Ovary (tissue), 9 donors: Measurements from ENCODE around the gene BSCL2. TPM values are rescaled to one million over a fixed set of nuclear protein-coding genes. Genes with fewer than 3 reads are reported as not detected.

Experiments
- DNase-seq, 5 donors: peaks; one replicate each; pipeline ENCODE4 v3.0.0-alpha.2; 2019 to 2020
- H3K27ac ChIP-seq, 2 donors: fragments of 200-600 bp; one replicate each; pipeline versions ENCODE4 v1.5.1 to v1.8.0; 2019 to 2022
- H3K27me3 ChIP-seq: fragments of 200-600 bp; one replicate; pipeline ENCODE4 v1.8.0; 2022
- H3K36me3 ChIP-seq: fragments of 200-600 bp; sonication (generic); one replicate; pipeline ENCODE4 v1.5.1; 2019
- H3K4me1 ChIP-seq: one replicate; pipeline ENCODE4 v1.8.1; 2013; ENCODE audit warnings: mild to moderate bottlenecking, moderate library complexity; ENCODE audit not compliant: insufficient read depth
- H3K4me3 ChIP-seq: fragments of 200-600 bp; sonication (generic); one replicate; pipeline ENCODE4 v1.5.1; 2017
- H3K9me3 ChIP-seq, 2 donors: fragments of 200-600 bp in 1 of 2; sonication (generic) in 1 of 2; one replicate each; pipeline versions ENCODE4 v1.5.1 to v1.8.1; 2013 to 2019; ENCODE audit warnings: mild to moderate bottlenecking in 1 of 2, moderate library complexity in 1 of 2
- CTCF ChIP-seq, 3 donors: fragments of 450-650 bp in 2 of 3; fragments of 200-600 bp in 1 of 3; IDR thresholded peaks; one replicate each; pipeline versions ENCODE4 v1.5.1 to v1.8.0; 2016 to 2022; ENCODE audit warnings: antibody characterized with exemption in 3 of 3, mild to moderate bottlenecking in 1 of 3
- EP300 ChIP-seq: sonication (generic); formaldehyde crosslinking; IDR thresholded peaks from one replicate; pipeline ENCODE4 v1.6.1; 2017; ENCODE audit warnings: antibody characterized with exemption
- POLR2A ChIP-seq: fragments of 450-650 bp; IDR thresholded peaks from one replicate; pipeline ENCODE4 v1.6.1; 2017; ENCODE audit warnings: antibody characterized with exemption, mild to moderate bottlenecking, moderate library complexity
- WGBS, 3 donors: extraction: QIAGEN DNeasy Blood & Tissue Kit in 1 of 3; methylation state at CpG; one replicate each; pipeline versions ENCODE4 v1.1.5 to v1.1.7; 2013 to 2017; 5-methylcytosine and 5-hydroxymethylcytosine counted together
- intact Hi-C, 4 donors: fragments of 100-400 bp; cut with DNase I; formaldehyde crosslinking; loops; one replicate each; pipeline versions ENCODE4 v1.11.0 to v1.15.1; 2022 to 2023
- polyA plus RNA-seq, 2 donors: library from polyadenylated mRNA; stranded (reverse); fragments of 200-250 nt in 1 of 2; fragments of 350-450 nt in 1 of 2; fragmentation: Illumina TruSeq in 1 of 2; extraction: RNeasy Lipid Tissue Mini Kit (QIAGEN cat#74804) in 1 of 2; gene quantifications; one replicate each; pipeline ENCODE4 v1.2.3, GENCODE V29; 2013 to 2014
- total RNA-seq, 7 donors: library from RNA; depleted of rRNA in 2 of 7; stranded (reverse); fragments of >200 nt in 2 of 7; fragmentation: NEBNext Ultra II Directional in 3 of 7; extraction: Animal tissue kit (Norgen Biotek cat#: 25700) in 3 of 7; gene quantifications; one replicate each; pipeline versions ENCODE4 v1.1.0 to v1.2.4, GENCODE V29; 2016 to 2023
- donor health status: DM: no; HTN: no; CAD: no; lungs with moderate emphysema.
- donor health status: DM: no; HTN: no; CAD: no.
- donor health status: Bipolar disorder and iron deficiency.
- donor health status: DM: yes; HTN: yes; CAD: no.
- donor health status: DM: no; HTN: no; CAD: no.
- donor health status: DM: yes; HTN: yes; CAD: no.

BSCL2 gene
- total and polyA plus RNA-seq, 9 donors: 31.4 to 122 (median 57.2) TPM

- Histone ChIP-seq H3K4me1 (peaks cover 6% of the 10 kb centered on the region), H3K4me3 (no peak overlapping the region), H3K27ac (no peak overlapping the region), H3K9me3 (no peaks in the 10 kb centered on the region), H3K27me3 (no peaks in the 10 kb centered on the region), H3K36me3 (peaks cover 2% of the 10 kb centered on the region)
- no peak for DNase-seq
- intact Hi-C loops: no loop called here
- TF ChIP-seq POLR2A (no peak), EP300 (no peak), CTCF (IDR thresholded peaks at IDR 0.05) (no peak)
- 83 to 89% (median 88%) methylated on average over 22 to 24 of the region's 24 CpGs for WGBS, 3 donors
These were observed 58.8 kb downstream of the BSCL2 start for GRCh38 chr11:62648185-62648966.

- H3K27ac ChIP-seq: no peak overlapping the region
- H3K36me3 ChIP-seq: peaks cover 2% of the 10 kb centered on the region
- TF ChIP-seq EP300 (no peak), CTCF (IDR thresholded peaks at IDR 0.05) (no peak), POLR2A (no peak)
- WGBS, 3 donors: 58 to 77% (median 66%) methylated on average over 6 of the region's 6 CpGs
- intact Hi-C loops: loop anchor here in 1 of 4 donors (2.0 kb wide), 1 partner anchor 25 kb away; no protein-coding TSS in a partner anchor
- no peaks in the 10 kb centered on the region for H3K9me3 ChIP-seq
- no peak for DNase-seq
- no peaks in the 10 kb centered on the region for H3K27me3 ChIP-seq
- peaks cover 6% of the 10 kb centered on the region for H3K4me1 ChIP-seq
- H3K4me3 ChIP-seq: no peak overlapping the region
These were observed 59.6 kb downstream of the BSCL2 start for GRCh38 chr11:62647609-62648005.

- H3K9me3 ChIP-seq: no peaks in the 10 kb centered on the region
- no peaks in the 10 kb centered on the region for H3K27me3 ChIP-seq
- peak in 1 of 5 donors; percentile 54 for DNase-seq
- peaks cover 4% of the 10 kb centered on the region for H3K4me1 ChIP-seq
- H3K36me3 ChIP-seq: peaks cover 2% of the 10 kb centered on the region
- no peak overlapping the region for H3K27ac ChIP-seq
- WGBS, 3 donors: 50 to 56% (median 53%) methylated on average over 32 of the region's 32 CpGs
- intact Hi-C loops: loop anchor here in 1 of 4 donors (2.0 kb wide), 1 partner anchor 24 kb away; no protein-coding TSS in a partner anchor
- TF ChIP-seq CTCF (IDR thresholded peaks at IDR 0.05) (no peak), POLR2A (no peak), EP300 (no peak)
- no peak overlapping the region for H3K4me3 ChIP-seq
These were observed 60.2 kb downstream of the BSCL2 start for GRCh38 chr11:62646825-62647608.

- Histone ChIP-seq H3K9me3 (no peaks in the 10 kb centered on the region), H3K27ac (peak within 1 kb of the TSS; percentile 69 to 87), H3K36me3 (peaks cover 2% of the 10 kb centered on the region), H3K27me3 (no peaks in the 10 kb centered on the region), H3K4me3 (peak within 1 kb of the TSS; percentile 85), H3K4me1 (peaks cover 4% of the 10 kb centered on the region)
- TF ChIP-seq EP300 (no peak), POLR2A (peak; percentile 81)
- DNase-seq: peak; percentile 98 to 99 (median 99)
- 0% methylated on average over 61 to 73 of the region's 73 CpGs for WGBS, 3 donors
- intact Hi-C loops: loop anchor here in 1 of 4 donors (2.0 kb wide), 1 partner anchor 23 kb away; no protein-coding TSS in a partner anchor
These were observed 61.0 kb downstream of the BSCL2 start, which contains the start of gene GANAB for GRCh38 chr11:62645946-62646824. GANAB (minus strand) TSS chr11:62646613; CDS start chr11:62646599, 14 bp downstream.
